ENCODE data around the gene CDH11.

DNA sequence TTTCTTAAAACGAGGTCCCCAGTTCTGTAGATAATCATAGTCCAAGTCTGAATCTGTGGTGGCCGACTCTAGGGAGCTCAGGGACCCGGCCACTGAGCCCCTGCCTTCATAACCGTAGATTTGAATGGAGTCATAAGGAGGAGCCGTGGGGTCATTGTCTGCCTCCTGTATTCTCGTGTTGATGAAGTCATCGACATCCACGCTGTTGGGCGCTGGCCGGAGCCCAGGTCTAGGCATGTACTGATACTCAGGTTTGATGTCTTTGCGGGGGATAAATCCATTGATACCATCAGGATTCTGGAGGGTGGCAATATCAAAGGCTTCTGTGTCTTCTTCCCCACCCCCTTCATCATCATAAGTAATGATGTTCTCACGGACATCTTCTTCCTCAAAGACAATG, 174.2 kb downstream of the CDH11 start:
- TF ChIP-seq, protein P1, sequence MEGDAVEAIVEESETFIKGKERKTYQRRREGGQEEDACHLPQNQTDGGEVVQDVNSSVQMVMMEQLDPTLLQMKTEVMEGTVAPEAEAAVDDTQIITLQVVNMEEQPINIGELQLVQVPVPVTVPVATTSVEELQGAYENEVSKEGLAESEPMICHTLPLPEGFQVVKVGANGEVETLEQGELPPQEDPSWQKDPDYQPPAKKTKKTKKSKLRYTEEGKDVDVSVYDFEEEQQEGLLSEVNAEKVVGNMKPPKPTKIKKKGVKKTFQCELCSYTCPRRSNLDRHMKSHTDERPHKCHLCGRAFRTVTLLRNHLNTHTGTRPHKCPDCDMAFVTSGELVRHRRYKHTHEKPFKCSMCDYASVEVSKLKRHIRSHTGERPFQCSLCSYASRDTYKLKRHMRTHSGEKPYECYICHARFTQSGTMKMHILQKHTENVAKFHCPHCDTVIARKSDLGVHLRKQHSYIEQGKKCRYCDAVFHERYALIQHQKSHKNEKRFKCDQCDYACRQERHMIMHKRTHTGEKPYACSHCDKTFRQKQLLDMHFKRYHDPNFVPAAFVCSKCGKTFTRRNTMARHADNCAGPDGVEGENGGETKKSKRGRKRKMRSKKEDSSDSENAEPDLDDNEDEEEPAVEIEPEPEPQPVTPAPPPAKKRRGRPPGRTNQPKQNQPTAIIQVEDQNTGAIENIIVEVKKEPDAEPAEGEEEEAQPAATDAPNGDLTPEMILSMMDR (IDR thresholded peaks at IDR 0.05; ENCODE audit: low read depth, low read length, missing input control): no peak
- TF ChIP-seq, protein P2, sequence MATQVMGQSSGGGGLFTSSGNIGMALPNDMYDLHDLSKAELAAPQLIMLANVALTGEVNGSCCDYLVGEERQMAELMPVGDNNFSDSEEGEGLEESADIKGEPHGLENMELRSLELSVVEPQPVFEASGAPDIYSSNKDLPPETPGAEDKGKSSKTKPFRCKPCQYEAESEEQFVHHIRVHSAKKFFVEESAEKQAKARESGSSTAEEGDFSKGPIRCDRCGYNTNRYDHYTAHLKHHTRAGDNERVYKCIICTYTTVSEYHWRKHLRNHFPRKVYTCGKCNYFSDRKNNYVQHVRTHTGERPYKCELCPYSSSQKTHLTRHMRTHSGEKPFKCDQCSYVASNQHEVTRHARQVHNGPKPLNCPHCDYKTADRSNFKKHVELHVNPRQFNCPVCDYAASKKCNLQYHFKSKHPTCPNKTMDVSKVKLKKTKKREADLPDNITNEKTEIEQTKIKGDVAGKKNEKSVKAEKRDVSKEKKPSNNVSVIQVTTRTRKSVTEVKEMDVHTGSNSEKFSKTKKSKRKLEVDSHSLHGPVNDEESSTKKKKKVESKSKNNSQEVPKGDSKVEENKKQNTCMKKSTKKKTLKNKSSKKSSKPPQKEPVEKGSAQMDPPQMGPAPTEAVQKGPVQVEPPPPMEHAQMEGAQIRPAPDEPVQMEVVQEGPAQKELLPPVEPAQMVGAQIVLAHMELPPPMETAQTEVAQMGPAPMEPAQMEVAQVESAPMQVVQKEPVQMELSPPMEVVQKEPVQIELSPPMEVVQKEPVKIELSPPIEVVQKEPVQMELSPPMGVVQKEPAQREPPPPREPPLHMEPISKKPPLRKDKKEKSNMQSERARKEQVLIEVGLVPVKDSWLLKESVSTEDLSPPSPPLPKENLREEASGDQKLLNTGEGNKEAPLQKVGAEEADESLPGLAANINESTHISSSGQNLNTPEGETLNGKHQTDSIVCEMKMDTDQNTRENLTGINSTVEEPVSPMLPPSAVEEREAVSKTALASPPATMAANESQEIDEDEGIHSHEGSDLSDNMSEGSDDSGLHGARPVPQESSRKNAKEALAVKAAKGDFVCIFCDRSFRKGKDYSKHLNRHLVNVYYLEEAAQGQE (IDR thresholded peaks at IDR 0.05): no peak
- TF ChIP-seq JUND (IDR thresholded peaks at IDR 0.05) (no peak), SP1 (IDR thresholded peaks at IDR 0.05) (no peak), NR2F2 (IDR thresholded peaks at IDR 0.05) (no peak), FOXA1 (IDR thresholded peaks at IDR 0.05) (no peak), YY1 (IDR thresholded peaks at IDR 0.05) (no peak), RAD21 (IDR thresholded peaks at IDR 0.05) (no peak), EGR1 (IDR thresholded peaks at IDR 0.05; ENCODE audit: low read depth in 2 of 2) (no peak), GABPA (IDR thresholded peaks at IDR 0.05 in 1 of 2, conservative IDR thresholded peaks at IDR 0.05 in 1 of 2) (no peak)
- TF ChIP-seq, protein P3, sequence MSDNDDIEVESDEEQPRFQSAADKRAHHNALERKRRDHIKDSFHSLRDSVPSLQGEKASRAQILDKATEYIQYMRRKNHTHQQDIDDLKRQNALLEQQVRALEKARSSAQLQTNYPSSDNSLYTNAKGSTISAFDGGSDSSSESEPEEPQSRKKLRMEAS (IDR thresholded peaks at IDR 0.05): no peak
- TF ChIP-seq, protein P4, sequence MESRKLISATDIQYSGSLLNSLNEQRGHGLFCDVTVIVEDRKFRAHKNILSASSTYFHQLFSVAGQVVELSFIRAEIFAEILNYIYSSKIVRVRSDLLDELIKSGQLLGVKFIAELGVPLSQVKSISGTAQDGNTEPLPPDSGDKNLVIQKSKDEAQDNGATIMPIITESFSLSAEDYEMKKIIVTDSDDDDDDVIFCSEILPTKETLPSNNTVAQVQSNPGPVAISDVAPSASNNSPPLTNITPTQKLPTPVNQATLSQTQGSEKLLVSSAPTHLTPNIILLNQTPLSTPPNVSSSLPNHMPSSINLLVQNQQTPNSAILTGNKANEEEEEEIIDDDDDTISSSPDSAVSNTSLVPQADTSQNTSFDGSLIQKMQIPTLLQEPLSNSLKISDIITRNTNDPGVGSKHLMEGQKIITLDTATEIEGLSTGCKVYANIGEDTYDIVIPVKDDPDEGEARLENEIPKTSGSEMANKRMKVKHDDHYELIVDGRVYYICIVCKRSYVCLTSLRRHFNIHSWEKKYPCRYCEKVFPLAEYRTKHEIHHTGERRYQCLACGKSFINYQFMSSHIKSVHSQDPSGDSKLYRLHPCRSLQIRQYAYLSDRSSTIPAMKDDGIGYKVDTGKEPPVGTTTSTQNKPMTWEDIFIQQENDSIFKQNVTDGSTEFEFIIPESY (IDR thresholded peaks at IDR 0.05): no peak

Measured in liver (tissue), 3 donors.